HFF-Myc (cell line): ENCODE measurements around the gene ATG9B.
"Not testable (repeated sequence)": the region's sequence is repeated elsewhere in the genome, so short reads cannot be mapped to it uniquely, and the experiment has no call there.

Source experiments
- DNase-seq: peaks from one replicate; pipeline ENCODE4 v3.0.0-alpha.2; 2011; ENCODE audit warnings: low read depth; ENCODE audit errors: extremely low read depth
- H3K4me3 ChIP-seq: replicated peaks from 2 replicates; pipeline ENCODE4 v1.5.1; 2011; ENCODE audit warnings: low read depth, mild to moderate bottlenecking, control low read depth, low read length
- CTCF ChIP-seq: IDR thresholded peaks from 2 replicates; pipeline ENCODE4 v1.5.1; 2012; ENCODE audit warnings: mild to moderate bottlenecking, low read depth, low read length, control low read depth; ENCODE audit errors: missing control alignments

ATG9B gene

GRCh38 chr7:151014950-151015349, 9.3 kb downstream of the ATG9B start:
- no peak for DNase-seq
- TF ChIP-seq CTCF, result no peak
- H3K4me3 ChIP-seq, result no peak overlapping the region

DNA sequence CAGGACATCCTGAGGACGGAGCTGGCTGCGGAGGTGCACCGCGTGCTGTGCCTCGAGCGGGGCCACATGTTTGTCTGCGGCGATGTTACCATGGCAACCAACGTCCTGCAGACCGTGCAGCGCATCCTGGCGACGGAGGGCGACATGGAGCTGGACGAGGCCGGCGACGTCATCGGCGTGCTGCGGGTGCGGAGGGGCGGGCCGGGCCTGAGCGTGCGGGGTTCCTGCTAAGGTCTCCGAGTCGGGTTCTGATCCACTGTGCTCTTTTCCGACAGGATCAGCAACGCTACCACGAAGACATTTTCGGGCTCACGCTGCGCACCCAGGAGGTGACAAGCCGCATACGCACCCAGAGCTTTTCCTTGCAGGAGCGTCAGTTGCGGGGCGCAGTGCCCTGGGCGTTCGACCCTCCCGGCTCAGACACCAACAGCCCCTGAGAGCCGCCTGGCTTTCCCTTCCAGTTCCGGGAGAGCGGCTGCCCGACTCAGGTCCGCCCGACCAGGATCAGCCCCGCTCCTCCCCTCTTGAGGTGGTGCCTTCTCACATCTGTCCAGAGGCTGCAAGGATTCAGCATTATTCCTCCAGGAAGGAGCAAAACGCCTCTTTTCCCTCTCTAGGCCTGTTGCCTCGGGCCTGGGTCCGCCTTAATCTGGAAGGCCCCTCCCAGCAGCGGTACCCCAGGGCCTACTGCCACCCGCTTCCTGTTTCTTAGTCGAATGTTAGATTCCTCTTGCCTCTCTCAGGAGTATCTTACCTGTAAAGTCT, 10.4 kb downstream of the ATG9B start:
- DNase-seq, result peak; percentile 65
- TF ChIP-seq CTCF, result no peak
- peak overlapping the region; percentile 33 for H3K4me3 ChIP-seq

GRCh38 chr7:151013356-151013732, 10.9 kb downstream of the ATG9B start:
- no peak for DNase-seq
- TF ChIP-seq CTCF, result no peak
- H3K4me3 ChIP-seq, result peak overlapping the region; percentile 33

DNA sequence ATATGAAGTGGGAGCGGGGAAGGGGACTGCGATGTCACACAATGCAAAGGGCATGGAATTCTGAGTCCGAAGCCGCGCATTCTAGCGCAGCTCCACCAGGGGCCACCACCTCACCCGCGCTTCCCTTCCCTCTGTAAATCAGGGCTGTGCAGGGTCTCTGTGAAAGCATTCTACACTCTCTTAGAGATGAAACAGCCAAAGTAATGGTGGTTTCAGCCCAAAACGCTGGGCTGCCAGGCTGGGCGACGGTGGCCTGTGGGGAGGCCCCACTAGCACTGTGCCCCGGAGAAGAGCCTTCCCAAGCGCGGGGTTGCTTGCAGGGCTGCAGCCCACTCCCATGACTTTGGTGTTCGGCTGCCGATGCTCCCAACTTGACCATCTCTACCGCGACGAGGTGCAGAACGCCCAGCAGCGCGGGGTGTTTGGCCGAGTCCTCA, 11.4 kb downstream of the ATG9B start:
- peak; percentile 67 for TF ChIP-seq CTCF
- DNase-seq, result no peak
- peak overlapping the region; percentile 25 for H3K4me3 ChIP-seq

DNA sequence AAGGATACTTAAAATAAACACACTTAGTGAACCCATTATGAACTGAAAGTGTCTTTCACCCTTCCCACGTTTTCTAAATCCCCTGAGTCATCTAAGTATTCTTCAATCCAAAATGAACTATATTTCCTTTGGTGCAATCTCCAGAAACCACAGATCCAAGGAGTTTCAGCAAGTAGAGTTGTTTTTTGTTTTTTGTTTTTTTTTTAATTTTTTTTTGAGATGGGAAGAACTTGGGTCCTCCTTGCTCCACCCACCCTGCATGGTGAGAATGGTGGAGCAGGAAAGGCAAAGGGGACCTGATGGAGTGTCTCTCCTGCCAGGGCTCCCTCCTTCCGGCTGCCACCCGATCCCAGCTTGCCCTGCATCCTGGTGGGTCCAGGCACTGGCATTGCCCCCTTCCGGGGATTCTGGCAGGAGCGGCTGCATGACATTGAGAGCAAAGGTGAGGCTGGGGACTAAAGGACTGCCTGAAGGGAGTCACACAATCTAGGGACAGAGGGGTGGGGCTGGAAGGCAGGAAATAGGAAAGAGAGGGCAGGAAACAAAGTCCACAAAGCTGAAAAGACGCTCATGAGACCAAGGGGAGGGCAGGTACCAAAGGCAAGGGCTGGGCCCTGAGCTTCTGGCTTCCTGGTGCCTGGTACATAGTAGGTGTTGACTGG, 12.1 kb downstream of the ATG9B start:
- TF ChIP-seq CTCF, result no peak
- no peak for DNase-seq
- H3K4me3 ChIP-seq, result no peak overlapping the region

DNA sequence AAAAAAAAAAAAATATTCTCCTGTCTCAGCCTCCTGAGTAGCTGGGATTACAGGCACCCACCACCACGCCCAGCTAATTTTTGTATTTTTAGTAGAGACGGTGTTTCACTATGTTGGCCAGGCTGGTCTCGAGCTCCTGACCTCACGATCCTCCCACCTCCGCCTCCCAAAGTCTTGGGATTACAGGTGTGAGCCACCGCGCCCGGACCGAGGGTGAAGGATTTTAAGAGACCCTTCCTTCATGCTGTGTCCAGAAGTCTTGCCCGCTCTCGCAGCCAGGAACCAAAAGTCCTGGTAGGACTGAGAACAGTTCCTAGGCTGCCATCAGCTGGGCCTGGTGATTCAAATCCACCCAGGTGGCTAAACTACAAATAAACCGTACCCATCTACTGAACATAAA, 12.7 kb downstream of the ATG9B start:
- H3K4me3 ChIP-seq, DNase-seq: not testable (repeated sequence)

- H3K4me3 ChIP-seq, result peak overlapping the region; percentile 25
- TF ChIP-seq CTCF, result no peak
Observed at GRCh38 chr7:151011097-151011409, 13.2 kb downstream of the ATG9B start.

More at GRCh38 chr7:151011097-151011409, 13.2 kb downstream of the ATG9B start:
- no peak for DNase-seq
